ENCODE data around the gene KCNMA1.

- TF ChIP-seq CTCF (IDR thresholded peaks at IDR 0.05) (no peak), EP300 (IDR thresholded peaks at IDR 0.05) (no peak)
These were observed 216.6 kb downstream of the KCNMA1 start for GRCh38 chr10:77420947-77421523.
